Measurements from ENCODE around the gene SPINK9. TPM values are rescaled to one million over a fixed set of nuclear protein-coding genes. Genes with fewer than 3 reads are reported as not detected.

SPINK9 gene
- total RNA-seq, 1 experiment from 2014 or later = not detected

DNA sequence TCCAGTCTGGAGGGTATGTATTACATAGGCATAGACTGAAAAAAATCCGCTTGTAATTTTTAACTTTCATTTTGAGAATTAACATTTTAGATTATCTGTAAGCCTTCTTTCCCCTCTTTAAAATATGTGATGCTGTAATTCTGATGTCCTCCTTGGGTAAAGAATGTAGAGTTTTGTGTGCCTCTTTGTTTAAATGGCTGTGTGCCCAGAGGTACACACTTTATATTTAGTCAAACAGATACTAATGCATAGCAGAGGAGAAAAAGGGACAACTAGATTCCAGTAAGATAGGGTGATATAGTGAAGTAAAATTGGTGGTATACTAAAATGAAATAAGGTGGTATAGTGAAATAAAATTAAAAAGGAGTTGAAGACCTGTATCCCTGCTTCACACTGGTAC lies 49.7 kb downstream of the SPINK9 start:
- Histone ChIP-seq H3K9ac (ENCODE audit: extremely low read depth, insufficient read length, low read length) (no peak overlapping the region), H3K14ac (ENCODE audit: insufficient read depth, low read length) (no peak overlapping the region), H3K27ac (ENCODE audit: insufficient read length, low read depth, low read length) (no peak overlapping the region), H4K5ac (ENCODE audit: insufficient read length, low read depth, low read length) (no peak overlapping the region), H2BK15ac (ENCODE audit: low read depth, low read length) (no peak overlapping the region), H3K4me2 (ENCODE audit: insufficient read depth, insufficient read length, low read length) (no peak overlapping the region), H3K23me2 (ENCODE audit: insufficient read length, low read depth, low read length, poor library complexity, severe bottlenecking) (peaks cover 4% of the 10 kb centered on the region), H3K9me3 (ENCODE audit: control insufficient read depth, low read depth, low read length) (no peaks in the 10 kb centered on the region), H2BK5ac (ENCODE audit: insufficient read length, low read length) (no peak overlapping the region), H3K18ac (ENCODE audit: insufficient read length, low read depth, low read length) (no peak overlapping the region), H4K8ac (replicated peaks; ENCODE audit: insufficient read length, low read depth, low read length) (no peak overlapping the region), H3K4ac (ENCODE audit: low read depth, low read length) (no peak overlapping the region), H2AFZ (ENCODE audit: low read length) (no peak overlapping the region), H3K56ac (ENCODE audit: insufficient read length, low read depth, low read length) (no peak overlapping the region), H3K79me2 (ENCODE audit: insufficient read depth, low read length) (peaks cover 13% of the 10 kb centered on the region; the same call in 1 of the 2 replicates), H2BK20ac (ENCODE audit: low read depth, low read length, poor library complexity, severe bottlenecking) (no peak overlapping the region), H3K27me3 (ENCODE audit: insufficient read depth, low read length) (no peaks in the 10 kb centered on the region), H3T11ph (ENCODE audit: low read length) (no peak overlapping the region), H2BK12ac (ENCODE audit: insufficient read length, low read depth, low read length) (no peak overlapping the region), H3K4me1 (ENCODE audit: insufficient read depth, low read length) (no peaks in the 10 kb centered on the region), H4K20me1 (ENCODE audit: control insufficient read depth, insufficient read depth, insufficient read length) (no peaks in the 10 kb centered on the region), H2AK5ac (ENCODE audit: insufficient read length, low read length) (no peak overlapping the region), H3K23ac (ENCODE audit: insufficient read length, low read depth, low read length) (no peak overlapping the region), H2BK120ac (ENCODE audit: low read depth, low read length, poor library complexity, severe bottlenecking) (no peak overlapping the region), H4K91ac (ENCODE audit: insufficient read length, low read depth, low read length) (no peak overlapping the region), H3K79me1 (ENCODE audit: insufficient read depth, low read depth, low read length, poor library complexity, severe bottlenecking) (peaks cover 2% of the 10 kb centered on the region)
- peaks cover 0 to 13% (median 4%) of the 10 kb centered on the region in 3 experiments; a peak in 4 of 7 replicates for H3K36me3 Mint-ChIP-seq (ENCODE audit: insufficient read depth in 1 of 3, low read depth in 3 of 3)
- TF ChIP-seq, protein P1, sequence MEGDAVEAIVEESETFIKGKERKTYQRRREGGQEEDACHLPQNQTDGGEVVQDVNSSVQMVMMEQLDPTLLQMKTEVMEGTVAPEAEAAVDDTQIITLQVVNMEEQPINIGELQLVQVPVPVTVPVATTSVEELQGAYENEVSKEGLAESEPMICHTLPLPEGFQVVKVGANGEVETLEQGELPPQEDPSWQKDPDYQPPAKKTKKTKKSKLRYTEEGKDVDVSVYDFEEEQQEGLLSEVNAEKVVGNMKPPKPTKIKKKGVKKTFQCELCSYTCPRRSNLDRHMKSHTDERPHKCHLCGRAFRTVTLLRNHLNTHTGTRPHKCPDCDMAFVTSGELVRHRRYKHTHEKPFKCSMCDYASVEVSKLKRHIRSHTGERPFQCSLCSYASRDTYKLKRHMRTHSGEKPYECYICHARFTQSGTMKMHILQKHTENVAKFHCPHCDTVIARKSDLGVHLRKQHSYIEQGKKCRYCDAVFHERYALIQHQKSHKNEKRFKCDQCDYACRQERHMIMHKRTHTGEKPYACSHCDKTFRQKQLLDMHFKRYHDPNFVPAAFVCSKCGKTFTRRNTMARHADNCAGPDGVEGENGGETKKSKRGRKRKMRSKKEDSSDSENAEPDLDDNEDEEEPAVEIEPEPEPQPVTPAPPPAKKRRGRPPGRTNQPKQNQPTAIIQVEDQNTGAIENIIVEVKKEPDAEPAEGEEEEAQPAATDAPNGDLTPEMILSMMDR (conservative IDR thresholded peaks at IDR 0.05) = no peak
- H3K4me1 Mint-ChIP-seq = peaks cover 25 to 31% of the 10 kb centered on the region in 2 experiments
- no peak for DNase-seq
- no CpG with 5 or more reads among the region's 1 CpG for WGBS (ENCODE audit: extremely low coverage, insufficient read length, low lambda C conversion rate)
- H3K27me3 Mint-ChIP-seq (ENCODE audit: low read depth) = no peaks in the 10 kb centered on the region
- H3K9me3 Mint-ChIP-seq = no peaks in the 10 kb centered on the region
- peak overlapping the region; percentile 88 to 95 for H3K4me3 Mint-ChIP-seq
- H3K27ac Mint-ChIP-seq = peak overlapping the region in 1 of 3 experiments; percentile 3; a peak in 1 of 7 replicates

Data from H9 (cell line).